CD4-positive, alpha-beta T cell treated with Interleukin-4 for 4 hours (primary cell): ENCODE data around the gene PRKACA.

ENCODE experiments used
- DNase-seq: peaks from one replicate; pipeline ENCODE4 v3.0.0-alpha.2; 2020

PRKACA gene

GRCh38 chr19:14116525-14116917, 1.0 kb downstream of the PRKACA start:
- DNase-seq = no peak

- DNase-seq = no peak
Measured at GRCh38 chr19:14115756-14116155, 1.8 kb downstream of the PRKACA start.

- DNase-seq = peak; percentile 46
Measured at GRCh38 chr19:14114854-14115253, 2.7 kb downstream of the PRKACA start.

- DNase-seq = no peak
Measured at GRCh38 chr19:14114439-14114838, 3.1 kb downstream of the PRKACA start.

- no peak for DNase-seq
Measured at GRCh38 chr19:14113762-14114414, 3.7 kb downstream of the PRKACA start.

- DNase-seq = no peak
Measured at GRCh38 chr19:14112809-14113385, 4.7 kb downstream of the PRKACA start.

- no peak for DNase-seq
Measured at GRCh38 chr19:14112051-14112808, 5.3 kb downstream of the PRKACA start.

GRCh38 chr19:14111486-14111885, 6.1 kb downstream of the PRKACA start:
- DNase-seq = no peak

- DNase-seq = no peak
Measured at GRCh38 chr19:14110650-14111049, 6.9 kb downstream of the PRKACA start.

- no peak for DNase-seq
Measured at GRCh38 chr19:14107581-14108461, 9.7 kb downstream of the PRKACA start.

GRCh38 chr19:14106840-14107239, 10.7 kb downstream of the PRKACA start:
- DNase-seq = no peak

GRCh38 chr19:14105680-14106079, 11.9 kb downstream of the PRKACA start:
- DNase-seq = no peak

- no peak for DNase-seq
Measured at GRCh38 chr19:14103310-14103709, 14.3 kb downstream of the PRKACA start.

- DNase-seq = no peak
Measured at GRCh38 chr19:14102756-14103155, 14.8 kb downstream of the PRKACA start.

GRCh38 chr19:14102102-14102696, 15.4 kb downstream of the PRKACA start:
- no peak for DNase-seq

- no peak for DNase-seq
Measured at GRCh38 chr19:14101003-14101545, 16.5 kb downstream of the PRKACA start.

GRCh38 chr19:14097532-14098151, 19.9 kb downstream of the PRKACA start:
- DNase-seq = no peak

GRCh38 chr19:14096272-14096992, 21.1 kb downstream of the PRKACA start:
- no peak for DNase-seq

GRCh38 chr19:14094854-14095253, 22.7 kb downstream of the PRKACA start:
- DNase-seq = no peak

- DNase-seq = no peak
Measured at GRCh38 chr19:14093117-14093823, 24.3 kb downstream of the PRKACA start.
